ENCODE data around the gene IFNK.

IFNK gene

DNA sequence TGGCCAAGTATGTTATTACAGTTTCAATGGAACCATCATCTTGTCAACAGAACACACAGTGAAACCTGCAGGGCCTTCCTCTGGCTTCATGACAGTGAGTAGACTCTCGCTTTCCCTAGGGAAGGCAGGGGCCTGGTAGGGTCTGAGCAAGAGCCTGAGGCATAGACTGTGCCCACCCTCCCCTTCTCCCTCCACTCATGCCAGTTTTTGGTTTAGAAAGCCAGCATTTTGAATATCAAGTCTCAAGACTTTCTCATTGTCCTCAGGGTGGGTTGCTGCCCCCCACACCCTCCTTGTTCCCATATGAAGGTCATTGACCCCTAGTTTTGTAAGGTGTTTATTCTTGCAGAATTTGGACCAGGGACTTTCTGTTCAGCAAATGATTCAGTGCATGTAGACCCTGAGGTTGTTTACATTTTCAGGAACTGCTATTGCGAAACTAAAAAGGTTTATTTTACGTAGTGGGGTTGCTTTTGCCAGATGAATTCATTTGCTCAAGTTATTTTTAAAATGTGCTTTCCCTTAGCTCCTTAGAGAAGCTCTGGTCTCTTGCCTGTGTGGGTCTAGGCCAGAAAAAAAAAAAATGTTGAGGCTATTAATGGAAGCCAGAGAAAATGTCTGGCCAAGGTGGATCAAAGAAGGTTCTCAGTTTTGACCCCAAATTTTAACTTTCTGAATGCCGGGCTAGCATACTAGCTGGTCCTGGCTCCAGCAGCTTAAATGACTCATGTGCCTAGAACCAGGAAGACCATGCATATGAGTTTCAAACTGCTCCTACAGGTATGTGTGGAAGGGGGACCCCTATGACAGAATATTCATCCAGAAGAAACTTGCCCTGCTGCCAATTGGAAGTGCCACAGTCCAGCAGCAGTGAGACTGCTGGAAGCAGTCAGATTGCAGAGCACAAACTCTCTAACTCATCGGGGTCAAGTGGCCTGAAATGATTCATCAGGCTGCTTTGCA, 15.7 kb downstream of the IFNK start:
- peak; percentile 84 for DNase-seq (ENCODE audit: low read depth)

DNA sequence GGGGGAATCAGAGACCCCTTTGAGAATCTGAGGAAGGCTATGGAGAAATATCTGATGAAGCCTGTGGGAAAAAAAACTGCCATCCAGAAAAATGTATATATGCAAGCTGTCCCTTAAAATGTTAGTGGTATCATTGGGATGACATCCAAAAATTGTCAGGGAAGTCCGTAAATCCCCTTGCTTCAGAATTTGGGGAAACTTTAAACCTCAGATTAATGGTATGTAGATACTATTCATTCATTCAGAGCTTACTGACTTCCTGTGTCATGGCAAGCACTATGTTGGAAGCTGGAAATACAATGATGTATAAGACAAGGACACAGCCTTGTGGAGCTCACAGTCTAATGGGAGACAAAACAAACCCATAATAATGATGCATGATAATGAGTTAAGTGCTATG, 16.4 kb downstream of the IFNK start:
- no peak for DNase-seq (ENCODE audit: low read depth)

DNA sequence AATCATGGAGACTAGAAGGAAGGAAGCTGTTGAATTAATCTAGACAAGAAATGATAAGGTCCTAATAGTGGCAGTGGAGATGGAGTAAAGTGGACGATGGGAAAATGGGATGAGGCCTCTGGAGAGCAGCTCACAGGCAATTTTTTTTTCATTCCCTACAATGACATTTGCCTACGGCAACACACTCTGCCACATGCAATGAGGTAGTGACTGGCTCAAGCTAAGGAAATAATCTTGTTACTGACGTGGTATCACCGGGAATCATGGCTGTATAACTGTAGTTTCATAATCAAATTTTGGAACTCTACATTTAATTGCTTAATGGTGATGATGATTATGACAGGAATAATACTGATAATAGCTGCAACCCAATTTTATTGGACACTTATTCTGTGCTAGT, 17.6 kb downstream of the IFNK start:
- no peak for DNase-seq (ENCODE audit: low read depth)

DNA sequence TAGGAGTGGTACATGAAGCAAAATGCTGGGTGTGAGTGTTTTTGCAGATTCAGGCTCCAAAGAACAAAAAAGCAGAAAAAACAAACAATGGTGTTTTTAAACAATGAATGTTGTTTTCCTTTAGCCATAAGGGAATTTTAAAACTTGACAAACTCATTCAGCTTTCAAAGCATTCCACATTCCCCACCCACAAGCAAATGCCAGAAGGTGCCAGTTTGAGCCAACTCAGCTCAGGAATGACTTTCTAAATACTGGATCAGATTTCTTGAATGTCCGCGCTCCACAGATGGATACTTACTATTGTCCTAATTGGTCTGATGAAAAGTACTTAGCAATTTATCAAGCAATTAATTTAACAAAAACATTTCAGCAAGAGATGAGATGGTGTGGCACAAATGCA, 18.4 kb downstream of the IFNK start:
- no peak for DNase-seq (ENCODE audit: low read depth)

DNA sequence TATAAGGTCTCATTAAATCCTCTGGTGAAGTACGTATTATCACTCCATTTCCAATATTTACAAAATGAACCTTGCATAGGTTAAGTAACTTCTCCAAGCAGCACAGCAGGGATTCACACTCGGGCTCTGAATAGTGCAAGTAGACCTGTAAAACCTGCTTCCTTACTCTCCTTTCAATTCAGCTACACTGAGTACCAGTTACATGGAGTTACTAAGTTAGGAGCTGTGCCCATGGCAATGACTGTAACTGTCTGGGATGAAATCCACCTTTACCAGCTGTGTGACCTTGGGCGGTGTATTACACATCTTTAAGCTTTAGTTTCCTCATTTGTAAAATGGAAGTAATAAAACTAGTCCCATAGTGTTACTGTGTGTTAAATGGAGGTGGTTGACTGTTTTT, 21.4 kb downstream of the IFNK start:
- no peak for DNase-seq (ENCODE audit: low read depth)

DNA sequence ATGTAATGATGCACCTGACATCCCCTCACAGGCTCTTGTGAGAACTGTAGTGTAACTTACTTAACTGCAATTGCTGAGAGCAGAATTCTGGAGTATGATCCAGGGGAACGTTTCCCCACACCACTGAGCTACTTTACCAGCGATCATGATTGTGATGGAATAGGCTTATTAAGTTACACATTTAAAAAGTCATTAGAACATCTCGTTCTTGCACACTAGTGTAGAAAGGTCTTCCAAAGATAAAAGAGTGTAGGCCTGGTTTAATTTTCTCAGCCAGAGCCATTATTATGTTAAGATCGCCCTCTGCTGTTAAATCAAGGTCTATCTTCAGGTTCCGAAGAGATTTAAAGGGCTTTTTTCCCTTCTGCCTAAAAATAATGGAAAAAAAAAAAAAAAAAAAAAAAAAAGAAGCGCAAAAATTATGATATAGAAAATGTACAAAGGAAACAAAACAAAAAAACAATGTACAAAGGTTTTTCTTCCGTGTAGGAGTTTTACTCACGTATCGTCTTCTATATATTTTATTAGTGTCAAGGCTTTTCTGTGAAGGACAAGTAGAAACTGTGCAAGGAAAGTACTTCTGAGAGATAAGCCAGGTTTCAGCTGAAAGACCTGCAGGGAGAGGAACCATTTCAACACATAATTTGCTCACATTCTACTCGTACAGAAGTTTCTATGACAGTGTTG, 24.1 kb downstream of the IFNK start:
- no peak for DNase-seq (ENCODE audit: low read depth)

DNA sequence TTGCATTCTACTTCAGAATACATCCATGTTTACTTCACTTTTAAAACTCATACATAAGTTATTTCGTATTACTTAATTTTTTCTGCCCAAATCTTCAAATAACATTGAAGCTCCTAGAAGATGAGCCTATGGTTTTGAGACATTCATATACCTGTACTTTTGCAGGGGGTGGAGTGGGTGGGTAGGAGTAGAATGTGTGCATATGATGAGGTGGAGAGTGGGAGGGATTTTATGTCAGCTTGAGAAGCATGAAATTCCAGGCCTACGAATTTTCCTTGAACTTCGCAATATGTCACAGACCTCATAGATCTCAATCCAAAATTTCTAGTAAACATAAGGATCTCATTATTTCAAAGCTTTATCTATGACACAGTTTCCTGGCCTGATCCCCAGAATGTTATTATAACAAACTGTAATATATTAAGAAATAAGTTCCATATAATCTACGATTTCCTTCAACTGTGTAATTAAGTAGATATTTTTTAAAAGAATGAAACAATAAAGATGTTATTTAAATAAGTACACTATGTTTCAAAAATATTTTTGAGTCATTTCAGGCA, 25.2 kb downstream of the IFNK start:
- DNase-seq (ENCODE audit: low read depth) = no peak

DNA sequence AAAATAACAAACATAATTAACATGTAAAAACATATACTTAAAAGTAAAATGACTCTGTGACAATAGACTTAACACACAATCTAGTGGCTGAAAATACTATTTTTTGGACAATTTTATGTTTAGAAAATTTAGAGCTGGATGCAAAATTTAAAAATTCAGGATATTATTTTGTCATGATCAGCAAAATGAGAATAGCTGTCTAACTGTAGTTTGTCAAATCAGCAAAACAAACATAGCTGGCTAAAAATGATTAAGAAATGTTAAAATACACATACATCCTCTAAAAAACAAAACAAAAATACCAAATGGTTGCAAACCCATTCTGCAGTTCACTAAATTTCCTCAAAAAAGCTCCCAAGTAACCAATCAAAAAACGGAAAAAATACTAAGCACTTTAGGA, 30.6 kb downstream of the IFNK start:
- no peak for DNase-seq (ENCODE audit: low read depth)

DNA sequence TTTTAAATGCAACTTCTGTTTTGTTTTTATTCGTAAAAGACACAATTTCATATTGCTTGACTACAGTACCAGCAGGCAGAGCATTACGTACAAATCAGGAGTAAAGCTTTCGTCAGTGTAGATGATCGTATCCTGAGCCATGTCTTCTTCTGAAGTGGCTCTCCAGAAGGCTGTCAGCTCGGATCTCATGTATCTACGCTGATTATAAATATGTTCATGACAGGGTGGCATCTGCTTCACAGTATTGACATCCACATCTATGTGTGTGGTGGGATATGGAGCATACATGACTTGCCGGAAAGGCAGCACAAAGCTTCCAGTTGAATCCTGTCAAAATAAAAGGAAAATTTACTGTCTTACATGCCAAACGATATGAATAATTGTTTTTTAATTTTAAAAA, 32.4 kb downstream of the IFNK start:
- no peak for DNase-seq (ENCODE audit: low read depth)

DNA sequence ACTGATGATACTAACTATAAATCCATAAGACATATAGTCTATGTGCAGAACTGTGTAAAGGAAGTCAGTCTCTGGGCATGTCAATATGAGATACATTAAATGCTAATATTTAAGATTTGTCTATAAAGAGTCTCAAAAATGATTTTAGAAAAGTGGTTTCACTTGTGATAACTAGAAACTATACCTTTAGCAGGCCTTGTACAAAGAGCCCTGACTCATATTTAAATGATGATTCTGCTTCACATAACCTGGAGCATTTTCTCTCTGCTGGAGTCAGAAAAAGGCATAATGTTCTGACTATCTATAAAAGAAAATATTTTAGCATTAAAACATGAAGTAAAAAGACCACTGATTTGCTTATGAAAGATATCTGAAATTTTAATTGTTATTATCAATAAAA, 34.2 kb downstream of the IFNK start:
- DNase-seq (ENCODE audit: low read depth) = no peak

DNA sequence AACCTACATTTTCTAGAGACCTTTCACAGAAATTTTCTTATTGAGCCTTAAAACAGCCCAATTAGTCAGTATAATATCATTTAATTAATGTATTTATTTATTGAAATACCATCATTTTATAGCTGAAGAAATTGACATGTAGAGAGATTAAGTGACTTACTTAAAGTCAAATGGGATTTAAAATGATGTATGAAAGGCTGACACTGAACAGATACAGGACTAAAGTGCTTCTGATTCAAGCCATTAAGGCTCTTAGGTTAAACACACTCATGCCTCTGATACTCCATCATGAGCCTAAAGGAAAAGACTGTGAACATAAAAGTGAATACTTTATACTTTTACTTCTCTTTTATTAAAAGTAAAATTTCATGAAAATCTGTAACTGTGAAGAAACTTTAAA, 36.4 kb downstream of the IFNK start:
- no peak for DNase-seq (ENCODE audit: low read depth)

DNA sequence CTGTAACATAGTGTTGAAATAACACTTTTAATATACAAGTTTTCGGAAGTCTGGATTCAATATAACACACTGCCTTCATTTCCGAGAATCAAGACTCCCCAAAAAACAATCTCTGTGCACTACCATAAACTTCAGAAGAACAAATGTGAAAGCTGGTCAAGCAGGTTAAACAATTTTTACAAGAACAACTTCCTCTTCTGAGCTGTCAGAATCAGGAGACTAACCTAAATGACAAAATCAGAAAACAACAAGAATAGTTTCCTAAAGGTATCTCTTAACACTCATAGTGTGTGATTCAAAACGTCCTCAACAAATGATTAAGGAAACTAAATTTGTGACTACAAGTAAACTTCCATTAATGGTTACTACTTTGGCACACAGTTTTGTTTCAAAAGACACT, 37.6 kb downstream of the IFNK start:
- no peak for DNase-seq (ENCODE audit: low read depth)

DNA sequence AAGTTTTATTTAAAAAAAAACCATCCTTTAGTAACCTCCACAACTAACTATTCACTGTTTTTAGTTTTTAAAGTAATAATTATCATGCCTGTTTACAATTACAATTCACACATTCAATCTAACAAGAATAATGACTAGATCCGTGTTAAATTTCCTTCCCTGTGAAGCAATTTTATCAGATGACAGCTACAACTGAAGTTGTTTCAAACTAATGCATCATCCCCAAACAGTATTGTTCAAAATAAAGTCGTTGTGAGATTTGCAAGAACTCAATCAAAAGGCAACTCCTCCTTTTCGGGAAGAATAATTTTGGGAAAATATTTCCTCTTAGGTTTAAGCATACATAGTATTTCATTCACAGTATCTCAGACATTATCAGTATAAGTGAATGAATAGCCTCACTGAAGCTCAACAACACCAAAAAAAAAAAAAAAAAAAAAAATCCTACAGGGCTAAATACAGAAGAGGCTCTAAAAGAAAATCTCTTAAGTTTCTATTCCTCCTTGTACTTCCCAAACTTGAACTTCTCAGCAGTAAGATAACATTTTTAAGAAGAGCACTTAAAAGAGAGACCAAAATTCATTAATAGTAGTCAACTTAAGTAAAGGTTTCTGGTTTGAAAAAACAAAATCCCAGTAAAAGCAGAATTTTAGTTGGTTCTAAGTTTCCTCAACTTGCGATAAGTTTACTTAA, 39.8 kb downstream of the IFNK start:
- no peak for DNase-seq (ENCODE audit: low read depth)

DNA sequence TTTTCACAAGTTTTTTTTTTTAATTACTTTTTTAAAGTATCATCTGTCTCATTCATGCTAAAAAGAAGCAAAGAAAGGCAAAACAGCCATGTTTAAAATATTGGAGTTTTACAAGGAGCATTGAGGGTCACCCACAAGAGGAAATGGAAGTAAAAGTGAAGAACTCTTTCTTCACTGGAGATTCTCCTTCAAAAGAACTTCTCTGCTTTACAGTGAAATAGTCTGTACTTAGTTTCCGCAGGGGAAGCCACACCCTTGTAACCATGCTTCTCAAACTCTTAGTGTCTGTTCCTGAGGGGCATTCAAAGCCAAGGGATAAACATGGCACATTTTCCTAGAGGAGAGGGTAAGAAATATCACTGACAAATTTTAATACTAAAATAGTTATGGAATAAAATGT, 40.6 kb downstream of the IFNK start:
- no peak for DNase-seq (ENCODE audit: low read depth)

DNA sequence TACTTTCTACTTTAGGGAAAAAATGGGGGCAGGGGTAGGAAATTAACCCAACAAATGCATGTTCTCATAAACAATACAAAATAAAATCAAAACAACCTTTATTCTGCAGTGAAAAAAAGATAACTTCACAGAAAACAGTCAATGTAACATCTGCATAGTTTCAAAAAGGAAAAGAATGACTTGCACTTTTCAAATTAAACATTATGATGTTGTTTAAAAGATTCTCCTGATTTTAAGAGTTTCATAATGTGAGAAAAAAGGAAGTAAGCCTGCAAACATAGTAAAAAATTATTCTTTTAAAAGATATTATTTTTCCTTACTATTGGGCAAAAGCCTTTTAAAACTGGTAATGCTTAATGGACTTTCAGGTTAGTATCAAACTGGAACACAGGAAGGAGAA, 41.6 kb downstream of the IFNK start:
- no peak for DNase-seq (ENCODE audit: low read depth)

DNA sequence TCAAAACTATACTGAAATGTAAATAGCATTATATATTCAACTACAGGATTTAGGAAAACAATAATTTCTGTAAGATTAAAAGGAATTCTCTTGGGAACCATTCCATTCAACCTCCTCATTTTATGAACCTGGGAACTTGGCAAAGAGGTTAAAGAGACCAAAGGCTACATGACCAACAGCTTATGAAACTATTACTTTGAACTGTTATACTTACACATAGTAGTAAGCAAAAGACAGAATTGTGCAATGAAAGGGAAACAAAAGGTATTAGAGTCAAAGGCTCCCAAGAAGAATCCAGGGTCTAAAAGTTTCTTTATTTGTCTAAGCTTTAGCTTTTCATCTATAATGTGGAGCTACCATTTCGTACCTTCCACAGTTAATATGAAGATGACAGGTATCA, 42.0 kb downstream of the IFNK start:
- DNase-seq (ENCODE audit: low read depth) = peak; percentile 5

DNA sequence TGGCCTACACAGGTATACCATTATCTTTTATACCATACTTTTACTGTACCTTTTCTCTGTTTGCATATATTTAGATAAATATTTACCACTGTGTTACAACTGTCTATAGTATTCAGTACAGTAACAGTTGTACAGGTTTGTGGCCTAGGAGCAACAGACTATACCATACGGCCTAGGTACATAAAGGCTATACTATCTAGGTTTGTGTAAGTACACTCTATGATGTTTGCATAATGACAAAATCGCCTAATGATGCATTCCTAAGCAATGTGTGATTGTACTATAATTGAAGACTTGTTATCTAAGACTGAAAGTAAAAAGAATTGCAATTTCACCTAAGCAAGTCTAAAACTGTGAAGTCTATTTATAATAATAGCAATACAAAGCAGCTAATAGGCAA, 45.3 kb downstream of the IFNK start:
- no peak for DNase-seq (ENCODE audit: low read depth)

DNA sequence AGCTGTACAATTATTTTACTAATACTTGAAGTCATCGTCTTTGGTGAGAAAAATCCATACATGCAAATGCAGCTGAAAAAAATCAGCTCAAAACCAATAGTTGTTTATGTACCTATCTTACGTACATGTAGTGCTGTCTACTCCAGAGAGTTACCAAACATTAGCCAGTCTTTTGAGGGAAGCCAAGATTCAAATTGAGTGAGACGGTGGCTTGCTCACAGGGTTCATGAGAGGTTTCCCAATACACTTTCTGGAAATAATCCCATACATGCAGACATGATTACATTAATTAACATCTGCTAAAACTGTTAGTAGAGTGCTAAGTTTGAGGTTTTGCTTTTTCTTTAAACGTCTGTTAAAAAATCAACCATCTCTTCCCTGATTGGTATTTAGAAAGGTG, 46.9 kb downstream of the IFNK start:
- no peak for DNase-seq (ENCODE audit: low read depth)

DNA sequence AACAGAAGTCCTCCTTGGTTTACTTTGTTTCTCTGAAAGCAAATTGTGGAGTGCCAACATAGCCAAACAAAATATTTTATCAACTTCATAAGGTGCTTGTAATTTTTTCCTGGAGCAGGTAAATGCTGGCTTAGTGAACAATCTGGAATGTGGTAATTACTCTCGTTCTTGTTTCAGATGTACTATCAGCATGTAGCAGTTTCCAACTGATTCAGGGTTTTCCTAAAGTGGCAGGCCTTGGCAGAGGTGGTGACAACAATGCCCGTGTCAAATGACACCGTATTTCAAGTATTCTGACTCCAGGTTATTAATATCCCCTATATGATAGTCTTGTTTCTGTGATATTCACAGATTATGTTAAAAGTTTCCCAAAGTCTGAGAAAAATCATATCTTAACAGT, 48.0 kb downstream of the IFNK start:
- no peak for DNase-seq (ENCODE audit: low read depth)

DNA sequence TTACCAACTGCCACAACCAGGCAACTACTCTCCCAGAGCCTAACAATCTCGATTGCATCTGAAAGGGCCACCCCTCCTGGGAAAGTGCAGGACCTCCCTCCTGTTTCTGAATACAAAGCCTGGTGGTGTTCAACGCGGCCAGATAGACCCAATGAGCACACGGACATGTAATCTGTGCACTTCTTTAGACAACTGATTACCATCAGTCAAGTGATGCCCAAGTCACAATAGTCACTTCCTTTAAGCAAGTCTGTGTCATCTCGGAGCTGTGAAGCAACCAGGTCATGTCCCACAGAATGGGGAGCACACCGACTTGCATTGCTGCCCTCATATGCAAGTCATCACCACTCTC, 48.5 kb downstream of the IFNK start:
- peak; percentile 10 for DNase-seq (ENCODE audit: low read depth)

DNA sequence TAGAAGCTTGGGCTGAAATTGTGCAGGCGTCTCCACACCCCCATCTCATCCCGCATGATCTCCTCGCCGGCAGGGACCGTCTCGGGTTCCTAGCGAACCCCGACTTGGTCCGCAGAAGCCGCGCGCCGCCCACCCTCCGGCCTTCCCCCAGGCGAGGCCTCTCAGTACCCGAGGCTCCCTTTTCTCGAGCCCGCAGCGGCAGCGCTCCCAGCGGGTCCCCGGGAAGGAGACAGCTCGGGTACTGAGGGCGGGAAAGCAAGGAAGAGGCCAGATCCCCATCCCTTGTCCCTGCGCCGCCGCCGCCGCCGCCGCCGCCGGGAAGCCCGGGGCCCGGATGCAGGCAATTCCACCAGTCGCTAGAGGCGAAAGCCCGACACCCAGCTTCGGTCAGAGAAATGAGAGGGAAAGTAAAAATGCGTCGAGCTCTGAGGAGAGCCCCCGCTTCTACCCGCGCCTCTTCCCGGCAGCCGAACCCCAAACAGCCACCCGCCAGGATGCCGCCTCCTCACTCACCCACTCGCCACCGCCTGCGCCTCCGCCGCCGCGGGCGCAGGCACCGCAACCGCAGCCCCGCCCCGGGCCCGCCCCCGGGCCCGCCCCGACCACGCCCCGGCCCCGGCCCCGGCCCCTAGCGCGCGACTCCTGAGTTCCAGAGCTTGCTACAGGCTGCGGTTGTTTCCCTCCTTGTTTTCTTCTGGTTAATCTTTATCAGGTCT, 49.0 kb downstream of the IFNK start, which contains the start of gene C9orf72:
C9orf72 (minus strand) TSS at position 564 of the 716 bp plus-strand sequence. CDS start 6,361 bp downstream, outside the sequence.
- DNase-seq (ENCODE audit: low read depth) = peak; percentile 12
